Measurements from ENCODE around the gene RWDD4.

The RWDD4 gene

GRCh38 chr4:183659872-183660242 lies 872 bp upstream of the RWDD4 start:
- Histone ChIP-seq H3K4me3 (ENCODE audit: low read depth in 1 of 2, low read length in 2 of 2) (peak overlapping the region; percentile 81 to 90), H3K9me3 (ENCODE audit: insufficient read depth, low read length, severe bottlenecking) (no peaks in the 10 kb centered on the region), H3K27ac (ENCODE audit: low read length) (peak overlapping the region; percentile 84), H4K20me1 (ENCODE audit: insufficient read depth, low read length) (no peaks in the 10 kb centered on the region), H3K4me2 (ENCODE audit: insufficient read depth, low read length) (peak overlapping the region; percentile 99), H3K36me3 (ENCODE audit: insufficient read depth, low read length) (peaks cover 10% of the 10 kb centered on the region; the same call in 1 of the 2 replicates), H2AFZ (ENCODE audit: low read depth, low read length) (peak overlapping the region; percentile 89), H3K27me3 (ENCODE audit: insufficient read depth, low read length, poor library complexity) (no peaks in the 10 kb centered on the region), H3K4me1 (ENCODE audit: insufficient read depth, low read length) (peaks cover 41% of the 10 kb centered on the region), H3K79me2 (ENCODE audit: insufficient read depth, low read length) (peaks cover 61% of the 10 kb centered on the region), H3K9ac (ENCODE audit: low read depth, low read length) (peak overlapping the region; percentile 83)
- DNase-seq, result no peak
- ATAC-seq (ENCODE audit: insufficient read depth, low read depth), result no peak
- TF ChIP-seq EZH2 (IDR thresholded peaks at IDR 0.05; ENCODE audit: borderline replicate concordance, low read depth, low read length, severe bottlenecking) (no peak), CTCF (IDR thresholded peaks at IDR 0.05; ENCODE audit: borderline replicate concordance, extremely low read depth, low read length, poor library complexity, severe bottlenecking) (no peak)

- peak; percentile 45 for ATAC-seq (ENCODE audit: insufficient read depth, low read depth)
- no peak for DNase-seq
- peak overlapping the region; percentile 74 for H3K4me2 ChIP-seq (ENCODE audit: insufficient read depth, low read length)
- H3K4me1 ChIP-seq (ENCODE audit: insufficient read depth, low read length), result peaks cover 41% of the 10 kb centered on the region
- H3K27ac ChIP-seq (ENCODE audit: low read length), result peak overlapping the region; percentile 68
- H3K4me3 ChIP-seq (ENCODE audit: low read depth in 1 of 2, low read length in 2 of 2), result peak overlapping the region; percentile 38 to 90; a peak in 3 of 4 replicates
- no peaks in the 10 kb centered on the region for H4K20me1 ChIP-seq (ENCODE audit: insufficient read depth, low read length)
- peak overlapping the region; percentile 83 for H3K9ac ChIP-seq (ENCODE audit: low read depth, low read length)
- peak overlapping the region; percentile 83 for H2AFZ ChIP-seq (ENCODE audit: low read depth, low read length)
- H3K27me3 ChIP-seq (ENCODE audit: insufficient read depth, low read length, poor library complexity), result no peaks in the 10 kb centered on the region
- no peaks in the 10 kb centered on the region for H3K9me3 ChIP-seq (ENCODE audit: insufficient read depth, low read length, severe bottlenecking)
- H3K36me3 ChIP-seq (ENCODE audit: insufficient read depth, low read length), result peaks cover 18% of the 10 kb centered on the region; the same call in 1 of the 2 replicates
- TF ChIP-seq CTCF (IDR thresholded peaks at IDR 0.05; ENCODE audit: borderline replicate concordance, extremely low read depth, low read length, poor library complexity, severe bottlenecking) (no peak), EZH2 (IDR thresholded peaks at IDR 0.05; ENCODE audit: borderline replicate concordance, low read depth, low read length, severe bottlenecking) (no peak)
- peaks cover 61% of the 10 kb centered on the region for H3K79me2 ChIP-seq (ENCODE audit: insufficient read depth, low read length)
These were observed 490 bp downstream of the RWDD4 start for GRCh38 chr4:183658362-183659028.

- H3K79me2 ChIP-seq (ENCODE audit: insufficient read depth, low read length), result peaks cover 61% of the 10 kb centered on the region
- peak overlapping the region; percentile 74 for H3K4me2 ChIP-seq (ENCODE audit: insufficient read depth, low read length)
- peak overlapping the region; percentile 83 for H3K9ac ChIP-seq (ENCODE audit: low read depth, low read length)
- peak overlapping the region; percentile 34; the same call in 1 of the 2 replicates for H3K27ac ChIP-seq (ENCODE audit: low read length)
- no peaks in the 10 kb centered on the region for H3K27me3 ChIP-seq (ENCODE audit: insufficient read depth, low read length, poor library complexity)
- peak overlapping the region; percentile 22; the same call in 1 of the 2 replicates for H2AFZ ChIP-seq (ENCODE audit: low read depth, low read length)
- ATAC-seq (ENCODE audit: insufficient read depth, low read depth) (no peak), DNase-seq (no peak)
- TF ChIP-seq EZH2 (IDR thresholded peaks at IDR 0.05; ENCODE audit: borderline replicate concordance, low read depth, low read length, severe bottlenecking) (no peak), CTCF (IDR thresholded peaks at IDR 0.05; ENCODE audit: borderline replicate concordance, extremely low read depth, low read length, poor library complexity, severe bottlenecking) (no peak)
- no peaks in the 10 kb centered on the region for H4K20me1 ChIP-seq (ENCODE audit: insufficient read depth, low read length)
- H3K9me3 ChIP-seq (ENCODE audit: insufficient read depth, low read length, severe bottlenecking), result no peaks in the 10 kb centered on the region
- peaks cover 25% of the 10 kb centered on the region; the same call in 1 of the 2 replicates for H3K36me3 ChIP-seq (ENCODE audit: insufficient read depth, low read length)
- H3K4me1 ChIP-seq (ENCODE audit: insufficient read depth, low read length), result peaks cover 41% of the 10 kb centered on the region
- peak overlapping the region; percentile 38 to 90; a peak in 3 of 4 replicates for H3K4me3 ChIP-seq (ENCODE audit: low read depth in 1 of 2, low read length in 2 of 2)
These were observed 1.4 kb downstream of the RWDD4 start for GRCh38 chr4:183657564-183657963.

All from DND-41 (cell line).